ENCODE results near the gene IGSF8.

GRCh38 chr1:160095382-160096105 is 2.9 kb downstream of the IGSF8 start:
- TF ChIP-seq EZH2 (IDR thresholded peaks at IDR 0.05; ENCODE audit: insufficient read depth, poor library complexity, severe bottlenecking) (no peak), EZH2phosphoT487 (IDR thresholded peaks at IDR 0.05; ENCODE audit: insufficient read depth, low read depth) (no peak)

Measured in GM23248 (cell line).